Ovary (tissue), 9 donors: ENCODE data around the gene KCNQ4. TPM values are rescaled to one million over a fixed set of nuclear protein-coding genes. Genes with fewer than 3 reads are reported as not detected.

Experiments
- DNase-seq, 5 donors: peaks; one replicate each; pipeline ENCODE4 v3.0.0-alpha.2; 2019 to 2020
- H3K27ac ChIP-seq, 2 donors: fragments of 200-600 bp; one replicate each; pipeline versions ENCODE4 v1.5.1 to v1.8.0; 2019 to 2022
- H3K27me3 ChIP-seq: fragments of 200-600 bp; one replicate; pipeline ENCODE4 v1.8.0; 2022
- H3K36me3 ChIP-seq: fragments of 200-600 bp; sonication (generic); one replicate; pipeline ENCODE4 v1.5.1; 2019
- H3K4me1 ChIP-seq: one replicate; pipeline ENCODE4 v1.8.1; 2013; ENCODE audit warnings: mild to moderate bottlenecking, moderate library complexity; ENCODE audit not compliant: insufficient read depth
- H3K4me3 ChIP-seq: fragments of 200-600 bp; sonication (generic); one replicate; pipeline ENCODE4 v1.5.1; 2017
- H3K9me3 ChIP-seq, 2 donors: fragments of 200-600 bp in 1 of 2; sonication (generic) in 1 of 2; one replicate each; pipeline versions ENCODE4 v1.5.1 to v1.8.1; 2013 to 2019; ENCODE audit warnings: mild to moderate bottlenecking in 1 of 2, moderate library complexity in 1 of 2
- CTCF ChIP-seq, 3 donors: fragments of 450-650 bp in 2 of 3; fragments of 200-600 bp in 1 of 3; IDR thresholded peaks; one replicate each; pipeline versions ENCODE4 v1.5.1 to v1.8.0; 2016 to 2022; ENCODE audit warnings: antibody characterized with exemption in 3 of 3, mild to moderate bottlenecking in 1 of 3
- EP300 ChIP-seq: sonication (generic); formaldehyde crosslinking; IDR thresholded peaks from one replicate; pipeline ENCODE4 v1.6.1; 2017; ENCODE audit warnings: antibody characterized with exemption
- POLR2A ChIP-seq: fragments of 450-650 bp; IDR thresholded peaks from one replicate; pipeline ENCODE4 v1.6.1; 2017; ENCODE audit warnings: antibody characterized with exemption, mild to moderate bottlenecking, moderate library complexity
- WGBS, 3 donors: extraction: QIAGEN DNeasy Blood & Tissue Kit in 1 of 3; methylation state at CpG; one replicate each; pipeline versions ENCODE4 v1.1.5 to v1.1.7; 2013 to 2017; 5-methylcytosine and 5-hydroxymethylcytosine counted together
- intact Hi-C, 4 donors: fragments of 100-400 bp; cut with DNase I; formaldehyde crosslinking; loops; one replicate each; pipeline versions ENCODE4 v1.11.0 to v1.15.1; 2022 to 2023
- polyA plus RNA-seq, 2 donors: library from polyadenylated mRNA; stranded (reverse); fragments of 200-250 nt in 1 of 2; fragments of 350-450 nt in 1 of 2; fragmentation: Illumina TruSeq in 1 of 2; extraction: RNeasy Lipid Tissue Mini Kit (QIAGEN cat#74804) in 1 of 2; gene quantifications; one replicate each; pipeline ENCODE4 v1.2.3, GENCODE V29; 2013 to 2014
- total RNA-seq, 7 donors: library from RNA; depleted of rRNA in 2 of 7; stranded (reverse); fragments of >200 nt in 2 of 7; fragmentation: NEBNext Ultra II Directional in 3 of 7; extraction: Animal tissue kit (Norgen Biotek cat#: 25700) in 3 of 7; gene quantifications; one replicate each; pipeline versions ENCODE4 v1.1.0 to v1.2.4, GENCODE V29; 2016 to 2023
- donor health status: DM: no; HTN: no; CAD: no; lungs with moderate emphysema.
- donor health status: DM: no; HTN: no; CAD: no.
- donor health status: Bipolar disorder and iron deficiency.
- donor health status: DM: yes; HTN: yes; CAD: no.
- donor health status: DM: no; HTN: no; CAD: no.
- donor health status: DM: yes; HTN: yes; CAD: no.

Gene KCNQ4
- total and polyA plus RNA-seq, 9 donors: 0.36 to 3.1 (median 0.84) TPM

DNA sequence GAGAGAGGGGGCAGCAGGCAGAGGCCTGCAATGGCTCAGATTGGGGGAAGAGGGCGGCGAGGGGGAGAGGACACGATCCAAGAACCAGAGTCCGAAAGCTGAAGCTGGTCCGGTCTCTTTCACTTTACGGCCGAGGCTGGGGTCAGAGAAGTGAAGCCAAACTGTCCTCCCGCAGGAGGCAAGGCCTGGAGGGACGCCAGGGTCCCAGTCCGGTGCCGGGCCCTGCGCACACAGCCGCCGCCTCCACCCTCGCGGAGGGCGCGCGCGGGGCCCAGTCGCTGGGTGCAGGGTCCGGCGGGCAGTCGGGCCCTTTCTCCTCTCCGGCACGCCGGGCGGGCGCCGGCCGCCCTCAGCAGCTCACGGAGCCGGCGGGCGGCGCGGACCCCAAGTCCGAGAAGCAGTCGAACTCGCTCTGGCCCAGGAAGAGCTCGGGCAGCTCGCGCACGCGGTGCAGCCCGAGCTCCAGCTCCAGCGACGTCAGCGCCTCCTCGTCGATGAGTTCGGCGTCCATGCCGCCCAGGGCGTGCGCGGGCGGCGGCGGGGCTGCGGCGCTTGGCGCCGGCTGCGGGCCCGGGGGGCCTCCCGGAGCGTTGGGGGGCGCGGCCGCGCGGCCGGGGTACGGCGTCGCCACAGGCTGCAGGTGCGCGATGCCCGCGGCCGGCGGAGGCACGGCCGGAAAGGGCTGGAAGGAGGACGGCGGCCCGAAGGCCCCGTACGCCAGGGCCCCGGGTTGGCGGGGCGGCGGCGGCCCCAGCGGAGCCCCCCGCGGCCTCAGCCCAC is 77.8 kb downstream of the KCNQ4 start:
- DNase-seq: peak; percentile 49 to 75 (median 65)
- peaks cover 7% of the 10 kb centered on the region for H3K4me1 ChIP-seq
- intact Hi-C loops: loop anchor here in 2 of 4 donors (5.0 to 10.0 kb wide), 2 partner anchors 86 to 93 kb away; no protein-coding TSS in a partner anchor
- no peaks in the 10 kb centered on the region for H3K27me3 ChIP-seq
- 1 to 4% (median 1%) methylated on average over 33 to 98 of the region's 98 CpGs for WGBS, 3 donors
- TF ChIP-seq CTCF (IDR thresholded peaks at IDR 0.05): peak in 1 of 3 donors; percentile 1
- TF ChIP-seq EP300: no peak
- peak; percentile 14 for TF ChIP-seq POLR2A
- H3K4me3 ChIP-seq: peak overlapping the region; percentile 71
- no peaks in the 10 kb centered on the region for H3K36me3 ChIP-seq
- peak overlapping the region; percentile 79 to 94 for H3K27ac ChIP-seq
- H3K9me3 ChIP-seq: no peaks in the 10 kb centered on the region

- Histone ChIP-seq H3K4me3 (peak within 1 kb of the TSS; percentile 71), H3K27me3 (no peaks in the 10 kb centered on the region), H3K4me1 (peaks cover 7% of the 10 kb centered on the region), H3K27ac (peak within 1 kb of the TSS; percentile 79 to 94), H3K36me3 (no peaks in the 10 kb centered on the region), H3K9me3 (no peaks in the 10 kb centered on the region)
- DNase-seq: peak; percentile 95 to 99 (median 97)
- TF ChIP-seq POLR2A (peak; percentile 86), CTCF (IDR thresholded peaks at IDR 0.05) (peak in 2 of 3 donors; percentile 5 to 10), EP300 (no peak)
- intact Hi-C loops: loop anchor here in 2 of 4 donors (5.0 to 10.0 kb wide), 2 partner anchors 85 to 93 kb away; no protein-coding TSS in a partner anchor
- 3 to 7% (median 5%) methylated on average over 35 to 75 of the region's 75 CpGs for WGBS, 3 donors
Measured at GRCh38 chr1:40862008-40862863, 78.6 kb downstream of the KCNQ4 start, which contains the start of gene CITED4. CITED4 (minus strand) TSS chr1:40862363; CDS start chr1:40862127, 236 bp downstream.

GRCh38 chr1:40868051-40868723 is 84.6 kb downstream of the KCNQ4 start:
- H3K27me3 ChIP-seq: no peaks in the 10 kb centered on the region
- no peaks in the 10 kb centered on the region for H3K36me3 ChIP-seq
- H3K27ac ChIP-seq: no peak overlapping the region
- TF ChIP-seq CTCF (IDR thresholded peaks at IDR 0.05) (no peak), POLR2A (no peak), EP300 (no peak)
- H3K9me3 ChIP-seq: no peaks in the 10 kb centered on the region
- WGBS, 3 donors: 75 to 82% (median 81%) methylated on average over 4 of the region's 4 CpGs
- no peak overlapping the region for H3K4me3 ChIP-seq
- H3K4me1 ChIP-seq: no peaks in the 10 kb centered on the region
- no peak for DNase-seq
- intact Hi-C loops: loop anchor here in 1 of 4 donors (10.0 kb wide), 1 partner anchor 87 kb away; no protein-coding TSS in a partner anchor

GRCh38 chr1:40870135-40870728 is 86.6 kb downstream of the KCNQ4 start:
- intact Hi-C loops: no loop called here
- Histone ChIP-seq H3K36me3 (no peaks in the 10 kb centered on the region), H3K9me3 (no peaks in the 10 kb centered on the region), H3K27me3 (no peaks in the 10 kb centered on the region), H3K4me1 (no peaks in the 10 kb centered on the region), H3K27ac (no peak overlapping the region), H3K4me3 (no peak overlapping the region)
- WGBS, 3 donors: 67 to 98% (median 86%) methylated on average over 2 of the region's 2 CpGs
- DNase-seq: no peak
- TF ChIP-seq POLR2A (no peak), CTCF (IDR thresholded peaks at IDR 0.05) (no peak), EP300 (no peak)
